ENCODE results near the gene SRGAP3.
A peak's percentile ranks its signal among the peaks of the same experiment; 100 is the strongest.

Gene SRGAP3

DNA sequence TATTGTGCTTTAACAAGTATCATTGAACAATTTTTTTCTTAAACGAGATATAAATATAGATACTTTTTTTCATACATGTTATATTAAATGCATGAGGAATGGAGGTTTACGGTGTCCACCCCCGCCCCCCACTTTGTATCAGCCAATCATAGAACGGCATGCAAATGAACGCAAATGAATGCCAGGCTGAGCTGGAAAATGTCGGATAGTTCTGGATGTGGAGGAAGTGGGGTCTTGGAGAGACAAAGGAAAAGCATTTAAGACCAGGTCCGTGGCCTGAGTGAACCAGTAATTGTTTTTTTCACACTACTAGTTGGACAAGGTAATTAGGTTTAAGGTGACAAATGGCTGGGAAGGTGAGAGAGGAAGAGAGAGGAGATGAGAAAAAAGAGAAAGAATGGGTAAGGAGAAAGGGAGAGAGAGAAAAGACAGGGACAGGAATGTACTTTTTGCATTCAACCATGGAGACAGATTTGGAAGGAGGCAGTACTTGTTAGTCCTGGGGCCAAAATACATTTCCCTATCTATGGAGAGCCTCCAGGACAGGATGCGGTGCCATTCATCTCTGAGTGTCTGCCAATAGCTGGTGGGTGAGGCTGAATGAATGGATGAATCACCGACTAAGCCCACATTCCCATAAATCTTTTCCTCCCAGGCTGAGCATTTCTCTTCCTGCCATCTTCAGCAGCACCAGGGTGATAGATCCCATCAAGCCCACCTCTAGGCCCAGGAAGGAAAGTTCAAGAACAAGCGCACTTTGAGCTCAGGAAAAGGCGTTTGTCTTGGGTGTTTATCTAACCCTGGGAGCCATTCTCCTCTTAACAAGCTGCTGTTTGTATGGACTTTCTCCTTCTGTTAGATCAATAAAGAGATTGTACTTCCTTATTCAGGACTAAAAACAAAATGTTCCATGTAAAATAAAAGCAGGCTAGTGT lies 284.7 kb downstream of the SRGAP3 start:
- no peak for DNase-seq (ENCODE audit: low spot score)

DNA sequence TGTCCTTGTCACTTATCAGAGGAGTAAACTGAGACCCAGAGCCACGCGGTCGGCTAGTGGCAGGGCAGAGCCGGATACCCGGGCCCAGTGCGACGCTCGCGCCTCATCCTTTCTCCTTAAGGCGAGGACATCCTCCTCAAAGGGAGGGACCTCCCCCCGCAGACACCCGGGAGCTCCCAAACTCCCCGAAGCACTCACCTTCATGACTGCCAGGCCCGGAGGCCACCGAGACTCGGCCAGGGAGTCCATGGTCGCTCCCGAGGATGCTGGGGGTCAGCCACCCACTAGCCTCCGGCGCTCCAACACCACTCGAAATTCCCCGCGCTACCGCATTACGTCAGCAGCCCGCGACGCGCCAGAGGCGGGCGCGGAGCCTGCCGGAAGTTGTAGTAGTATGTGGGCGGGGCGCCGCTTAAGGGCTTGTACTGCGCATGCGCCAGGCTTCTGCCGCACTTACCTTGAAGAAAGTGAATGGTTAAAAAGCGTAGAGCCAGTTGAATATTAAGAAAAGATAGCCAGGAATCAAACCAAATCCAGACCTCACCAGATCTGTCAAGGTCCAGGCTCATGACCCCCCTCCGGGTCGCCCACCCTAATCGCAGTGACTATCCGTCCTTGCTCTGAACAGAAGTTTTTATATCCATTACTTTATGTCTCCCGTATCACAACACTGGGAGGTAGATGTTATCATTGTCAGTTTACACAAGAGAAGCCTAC lies 286.2 kb downstream of the SRGAP3 start, which contains the start of gene RAD18:
Gene RAD18, minus strand, starts transcription at position 336 of the 717 bp plus-strand sequence. Its CDS starts 87 bp downstream, at position 249.
- DNase-seq (ENCODE audit: low spot score): peak; percentile 80

DNA sequence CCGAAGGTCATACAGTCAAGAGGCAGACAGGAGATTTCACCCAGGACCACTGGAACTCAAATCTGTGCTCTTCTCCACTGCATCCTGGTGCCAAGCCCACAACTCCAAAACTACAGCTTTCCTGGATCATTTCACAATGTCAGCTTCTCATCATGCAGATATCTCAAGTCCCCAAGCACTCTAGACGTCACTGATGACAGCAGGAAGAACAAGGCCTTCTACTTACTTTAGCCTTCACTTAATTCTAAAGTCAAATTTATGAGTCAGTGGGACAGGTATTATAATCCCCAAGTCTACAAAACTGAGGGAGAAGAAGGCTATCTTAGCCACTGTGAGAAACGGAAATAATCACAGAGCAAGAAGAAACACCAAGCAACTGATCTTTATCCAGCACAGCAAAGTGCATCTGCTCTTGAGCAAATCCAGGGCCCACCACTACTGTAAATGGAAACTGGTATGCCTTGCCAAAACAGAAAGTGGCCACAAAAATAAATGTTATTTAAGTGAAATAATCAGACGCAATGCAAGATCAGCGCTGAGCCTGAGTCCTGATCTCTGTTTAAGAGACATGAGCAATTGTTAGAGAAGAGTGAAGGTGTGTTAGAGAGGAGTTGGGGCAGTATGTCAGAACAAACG lies 287.1 kb downstream of the SRGAP3 start:
- no peak for DNase-seq (ENCODE audit: low spot score)

DNA sequence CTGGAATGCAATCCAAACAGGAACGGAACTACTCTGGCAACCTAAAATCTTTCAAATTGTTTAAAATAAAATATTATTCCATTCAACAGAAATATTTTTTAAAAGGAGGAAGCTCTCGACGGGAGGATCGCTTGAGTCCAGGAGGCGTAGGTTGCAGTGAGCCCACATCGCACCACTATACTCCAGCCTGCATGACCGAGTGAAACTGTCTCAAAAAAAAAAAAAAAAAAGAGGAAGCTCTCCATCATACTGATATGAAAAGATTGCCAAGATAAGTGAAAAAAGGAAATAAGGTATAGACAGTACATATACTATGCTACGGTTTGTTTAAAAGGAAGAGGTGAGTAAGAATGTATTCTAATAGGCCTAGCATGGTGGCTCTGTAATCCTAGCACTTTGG lies 289.8 kb downstream of the SRGAP3 start:
- DNase-seq (ENCODE audit: low spot score): no peak

DNA sequence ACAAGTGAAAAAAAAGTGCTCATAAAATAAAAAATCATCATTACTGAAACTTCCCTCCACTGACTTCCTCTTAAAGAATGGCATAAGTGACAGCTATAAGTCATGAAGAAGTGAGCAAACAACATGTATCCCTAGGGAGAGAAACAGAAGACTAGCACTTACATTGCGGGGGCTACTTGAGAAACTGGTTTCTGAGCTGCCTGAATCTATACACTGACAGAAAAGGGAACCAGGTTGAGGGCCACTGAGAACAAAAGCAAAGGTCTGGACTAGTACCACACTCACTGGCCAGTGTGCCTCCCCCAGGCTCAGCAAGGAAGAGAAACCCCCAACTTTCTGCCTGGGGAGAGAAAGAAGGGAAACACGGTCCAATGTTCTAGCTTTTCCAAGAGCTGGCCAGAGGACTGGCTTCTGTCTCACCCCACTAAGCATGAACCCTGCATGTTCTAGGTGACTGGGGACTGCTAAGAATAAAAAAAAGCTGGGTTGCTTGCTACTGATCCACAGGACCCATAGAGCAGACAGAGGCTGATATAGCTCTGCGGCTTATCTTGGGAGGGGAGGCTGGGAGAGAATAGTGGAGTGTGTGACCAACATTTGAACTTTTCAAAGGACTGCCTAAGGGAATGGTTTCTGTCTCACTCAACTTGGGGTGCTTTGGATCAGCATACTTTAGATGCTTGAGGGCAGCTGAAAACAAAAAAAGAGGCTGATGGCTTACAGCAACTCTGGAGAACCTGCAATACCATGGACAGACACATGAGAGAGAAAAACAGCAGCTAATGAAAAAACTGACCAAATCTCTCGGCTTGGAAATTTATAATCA lies 294.3 kb downstream of the SRGAP3 start:
- peak; percentile 46 for DNase-seq (ENCODE audit: low spot score)

DNA sequence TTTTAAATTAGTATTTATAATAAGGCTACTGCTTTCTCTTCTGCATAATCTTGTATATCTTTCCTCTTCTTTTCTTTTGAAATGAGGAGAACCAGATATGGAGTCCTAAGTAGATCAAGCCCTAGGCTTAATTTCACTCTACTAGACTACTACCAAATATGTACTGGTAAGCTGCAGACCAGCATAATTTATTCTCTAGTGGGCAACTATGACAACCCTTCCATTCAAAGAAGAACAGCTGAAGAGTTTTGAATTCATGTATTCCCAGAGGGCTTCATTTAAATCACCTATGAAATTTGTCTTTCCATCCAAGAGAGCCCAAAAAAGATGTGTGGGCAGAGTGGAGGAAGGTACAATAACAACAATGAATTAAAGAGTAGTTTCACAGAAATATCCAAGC lies 296.1 kb downstream of the SRGAP3 start:
- no peak for DNase-seq (ENCODE audit: low spot score)

DNA sequence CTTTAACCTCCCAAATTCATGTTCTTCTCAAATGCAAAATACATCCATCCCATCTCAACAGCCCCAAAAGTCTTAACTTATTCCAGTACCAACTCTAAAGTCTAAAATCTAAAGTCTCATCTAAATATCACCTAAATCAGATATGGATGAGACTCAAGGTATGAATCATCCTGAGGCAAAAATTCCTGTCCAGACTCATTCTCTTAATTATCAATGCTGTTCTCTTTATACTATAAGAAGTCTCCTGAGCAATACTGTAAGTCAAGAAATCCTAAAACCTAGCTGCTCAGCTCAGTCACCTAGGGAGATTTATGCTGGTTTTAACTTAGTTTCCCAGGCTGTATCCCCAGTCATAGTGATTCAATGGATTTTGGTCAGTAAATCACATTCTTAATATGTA lies 297.3 kb downstream of the SRGAP3 start:
- no peak for DNase-seq (ENCODE audit: low spot score)

DNA sequence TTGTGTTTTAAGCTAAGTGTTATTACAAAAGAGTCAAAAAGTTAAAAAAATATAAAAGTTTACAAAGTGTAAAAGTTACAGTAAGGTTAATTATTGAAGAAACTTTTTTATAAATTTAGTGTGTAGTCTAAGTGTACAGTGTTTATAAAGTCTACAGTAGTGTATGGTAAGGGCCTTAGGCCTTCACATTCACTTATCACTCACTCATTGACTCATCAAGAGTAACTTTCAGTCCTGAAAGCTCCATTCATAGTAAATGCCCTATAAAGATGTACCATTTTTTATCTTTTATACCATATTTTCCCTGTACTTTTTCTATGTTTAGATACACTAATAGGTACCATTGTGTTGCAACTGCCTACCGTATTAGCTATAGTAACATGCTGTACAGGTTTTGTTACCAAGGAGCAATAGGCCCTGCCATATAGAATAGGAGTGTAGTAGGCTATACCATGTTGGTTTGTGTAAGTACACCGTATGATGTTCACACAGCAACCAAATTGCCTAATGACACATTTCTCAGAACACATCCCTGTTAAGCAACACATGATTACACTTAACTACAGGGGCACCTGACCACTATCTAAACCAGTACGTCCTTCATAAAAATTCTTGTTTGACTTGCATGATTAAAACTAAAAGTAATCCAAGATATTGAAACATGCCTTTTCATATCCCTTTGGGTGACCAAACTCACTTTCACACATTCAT lies 303.4 kb downstream of the SRGAP3 start:
- no peak for DNase-seq (ENCODE audit: low spot score)

DNA sequence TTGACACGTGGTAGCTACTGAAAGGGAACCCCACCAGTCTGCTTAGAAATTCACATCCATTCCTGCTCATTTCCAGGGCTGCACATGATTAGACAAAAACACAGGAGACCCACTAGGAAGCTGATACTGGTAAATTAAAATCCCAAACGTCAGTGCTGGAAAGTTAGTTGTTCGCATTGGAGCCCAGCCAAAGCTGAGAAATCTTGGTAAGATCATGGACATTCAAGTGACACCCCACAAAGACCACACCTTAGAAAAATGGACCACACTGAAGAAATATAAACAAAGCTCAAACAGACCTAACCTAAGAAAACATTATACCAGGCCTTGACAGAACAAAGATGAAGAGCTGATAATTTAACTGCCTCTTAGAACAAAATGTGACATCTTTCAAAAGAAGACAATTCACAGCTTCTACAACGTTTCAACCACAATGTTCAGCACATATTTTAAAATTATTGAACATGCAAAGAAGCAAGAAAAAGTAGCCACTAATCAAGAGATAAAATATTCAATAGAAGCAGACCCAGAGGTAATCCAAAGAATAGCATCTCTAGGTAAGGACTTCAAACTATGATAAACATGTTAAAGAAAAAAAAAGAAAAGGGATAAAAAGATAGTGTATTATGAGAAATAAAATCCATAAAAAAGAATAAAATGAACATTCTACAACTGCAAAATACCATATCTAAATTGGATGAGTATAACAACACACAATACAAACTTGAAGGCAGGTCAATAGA lies 306.5 kb downstream of the SRGAP3 start:
- no peak for DNase-seq (ENCODE audit: low spot score)

DNA sequence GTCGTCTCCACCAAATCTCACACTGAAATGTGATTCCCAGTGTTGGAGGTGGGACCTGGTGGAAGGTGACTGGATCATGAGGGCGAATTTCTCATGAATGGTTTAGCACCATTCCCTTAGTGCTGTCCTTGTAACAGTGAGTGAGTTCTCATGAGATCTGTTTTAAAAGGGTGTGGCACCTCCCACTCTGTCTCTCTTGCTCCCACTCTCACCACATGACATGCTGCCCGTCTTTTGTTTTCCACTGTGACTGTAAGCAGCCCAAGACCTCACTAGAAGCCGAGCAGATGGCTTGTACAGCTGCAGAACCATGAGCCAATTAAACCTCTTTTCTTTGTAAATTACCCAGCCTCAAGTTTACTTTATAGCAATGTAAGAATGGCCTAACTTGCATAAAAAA lies 307.3 kb downstream of the SRGAP3 start:
- DNase-seq (ENCODE audit: low spot score): no peak

DNA sequence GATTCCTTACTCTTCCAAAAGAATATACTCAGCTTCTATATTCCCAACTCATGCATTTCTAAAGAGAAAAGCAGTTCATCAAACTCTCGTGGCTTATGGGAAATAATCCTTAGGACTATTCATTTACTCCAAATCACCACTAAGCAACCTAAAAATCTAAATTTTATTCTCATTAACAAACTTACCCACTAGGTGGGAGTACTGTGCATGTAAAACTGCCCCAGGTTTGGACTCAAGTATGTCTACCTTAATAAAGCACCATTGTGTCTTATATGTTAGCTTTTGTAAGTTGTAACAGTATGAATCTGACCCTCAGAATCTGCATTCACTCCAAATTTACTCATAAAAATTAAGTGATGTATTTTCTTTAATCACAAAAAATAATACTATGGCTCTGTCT lies 311.4 kb downstream of the SRGAP3 start:
- no peak for DNase-seq (ENCODE audit: low spot score)

DNA sequence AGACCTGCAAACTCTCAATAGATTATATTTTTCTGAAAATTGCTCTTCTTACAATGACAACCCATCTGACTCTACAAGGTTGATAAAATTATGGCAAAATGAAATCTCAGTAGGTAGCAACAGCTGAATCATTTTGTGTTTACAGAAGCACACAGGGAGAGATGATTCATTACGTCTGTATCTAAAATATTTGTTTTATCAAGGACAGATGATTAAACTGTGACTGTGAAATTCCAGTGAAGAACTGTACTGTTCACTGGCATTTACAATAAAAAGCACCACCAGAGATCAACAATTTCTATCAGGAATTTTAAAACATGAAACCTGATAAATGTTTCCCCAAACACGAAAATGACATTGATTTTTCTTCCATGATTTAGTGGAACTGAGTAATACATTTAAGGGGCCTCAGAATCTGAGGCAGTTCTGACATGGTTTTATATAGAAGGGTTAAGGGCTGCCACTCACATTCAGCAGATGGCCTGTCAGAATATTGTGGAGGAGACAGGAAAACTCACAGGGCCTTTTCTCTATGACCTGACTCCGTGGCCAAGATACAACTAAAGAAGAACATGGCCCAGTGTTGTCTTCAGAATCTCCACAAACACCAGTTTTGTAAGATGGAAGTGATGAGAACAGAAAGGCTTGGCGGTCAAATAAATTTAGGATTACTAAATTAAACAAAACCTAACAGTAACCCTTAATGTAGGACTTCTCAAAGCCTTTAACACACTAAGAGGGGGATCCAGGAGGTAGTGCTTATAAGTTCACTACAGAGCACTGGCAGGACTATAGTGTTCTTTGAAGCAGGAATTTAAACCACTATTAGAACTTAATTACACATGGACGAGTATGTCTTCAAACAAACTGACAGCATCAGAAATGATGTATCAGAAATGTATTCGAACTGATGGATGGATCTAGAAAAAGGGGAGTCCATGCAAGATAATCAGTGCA lies 312.1 kb downstream of the SRGAP3 start:
- DNase-seq (ENCODE audit: low spot score): peak; percentile 48

DNA sequence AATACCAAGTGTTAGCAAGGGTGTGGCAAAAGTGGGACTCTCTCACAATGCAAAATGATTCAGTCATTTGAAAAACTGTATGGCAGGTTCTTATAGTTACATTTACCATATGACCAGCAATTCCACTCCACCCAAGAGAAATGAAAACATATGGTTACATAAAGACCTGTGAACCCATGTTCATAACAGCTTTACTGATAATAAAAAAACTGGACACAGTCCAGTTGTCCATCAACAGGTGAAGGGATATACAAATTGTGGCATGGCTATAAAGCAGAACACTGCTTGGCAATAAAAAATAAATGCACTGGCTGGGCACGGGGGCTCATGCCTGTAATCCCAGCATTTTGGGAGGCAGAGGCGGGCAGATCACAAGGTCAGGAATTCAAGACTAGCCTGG lies 316.9 kb downstream of the SRGAP3 start:
- no peak for DNase-seq (ENCODE audit: low spot score)

DNA sequence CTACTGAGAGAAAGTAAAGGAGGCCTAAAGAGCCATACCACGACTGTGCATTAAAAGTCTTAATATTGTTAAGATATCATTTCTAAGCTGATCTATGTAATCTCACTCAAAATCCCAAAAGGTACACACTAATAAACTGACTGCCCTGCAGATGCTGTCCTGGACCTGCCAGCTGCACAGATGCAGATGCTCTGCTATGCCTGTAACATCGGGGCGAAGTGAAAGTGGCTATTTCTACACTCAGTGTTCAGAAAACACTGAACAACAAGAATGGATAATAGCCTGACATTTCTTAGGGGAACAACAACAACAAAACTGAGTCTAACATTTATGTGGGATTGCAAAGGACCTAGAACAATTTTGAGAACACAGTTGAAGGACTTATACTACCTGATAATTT lies 318.1 kb downstream of the SRGAP3 start:
- DNase-seq (ENCODE audit: low spot score): no peak

All from hepatic stellate cell (primary cell).